Putamen (tissue), 1 donor: ENCODE results near the gene PYGB.
A peak's percentile ranks its signal among the peaks of the same experiment; 100 is the strongest.

Experiments used
- DNase-seq: peaks from one replicate; pipeline ENCODE4 v3.0.0-alpha.2; 2016; ENCODE audit warnings: low spot score

The PYGB gene

DNA sequence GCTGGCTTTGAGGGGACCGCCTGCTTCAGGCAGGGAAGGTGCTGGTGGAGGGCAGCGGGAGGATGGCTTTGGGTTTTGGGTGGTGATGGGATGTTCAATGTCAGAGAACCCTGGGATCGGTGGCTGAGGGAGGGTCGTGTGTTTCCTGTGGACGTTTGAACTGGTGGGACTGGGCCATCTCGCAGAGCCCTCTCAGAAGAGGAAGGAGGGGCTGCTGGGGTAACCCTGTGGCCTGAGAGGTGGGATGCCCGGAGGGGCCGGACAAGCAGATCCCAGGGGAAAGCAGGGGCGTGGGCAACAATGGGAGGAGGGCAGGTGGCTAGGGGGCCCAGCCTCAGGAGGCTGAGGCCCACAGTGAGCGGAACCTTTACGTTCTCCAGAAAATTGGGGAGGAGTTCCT lies 34.9 kb downstream of the PYGB start:
- no peak for DNase-seq

DNA sequence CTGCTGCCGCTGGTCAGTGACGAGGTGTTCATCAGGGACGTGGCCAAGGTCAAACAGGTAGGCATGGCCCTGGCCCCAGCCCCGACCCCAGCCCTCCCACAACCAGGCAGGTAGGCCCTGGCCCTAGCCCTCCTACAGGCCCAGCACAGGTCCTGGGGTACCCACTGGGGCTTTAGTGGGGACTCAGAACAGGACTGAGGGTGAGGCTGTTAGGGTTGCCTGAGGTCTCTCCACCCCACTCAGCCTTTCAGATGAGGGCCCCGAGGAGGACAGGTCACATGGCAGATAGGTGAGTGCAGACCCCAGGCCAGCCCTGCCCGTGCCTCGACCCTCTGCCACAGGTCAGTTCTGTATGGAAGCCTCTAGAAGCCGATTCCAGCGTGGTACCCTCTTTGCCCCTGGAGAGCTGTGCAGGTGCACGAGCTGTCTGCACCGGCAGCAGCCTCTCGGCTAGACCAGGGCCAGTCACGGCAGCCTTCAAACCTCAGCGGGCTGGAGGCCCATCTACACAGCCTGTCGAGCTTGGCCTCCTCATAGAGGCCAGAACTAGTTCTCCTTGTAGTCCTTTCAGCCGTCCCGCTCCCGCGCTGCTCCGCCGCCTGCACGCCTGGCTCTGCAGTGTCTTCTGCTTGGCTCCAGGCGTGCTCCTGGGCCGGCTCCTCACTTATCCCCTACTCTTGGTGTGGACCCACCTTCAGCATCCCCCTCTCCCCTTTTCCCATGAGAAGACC lies 35.5 kb downstream of the PYGB start:
- no peak for DNase-seq

DNA sequence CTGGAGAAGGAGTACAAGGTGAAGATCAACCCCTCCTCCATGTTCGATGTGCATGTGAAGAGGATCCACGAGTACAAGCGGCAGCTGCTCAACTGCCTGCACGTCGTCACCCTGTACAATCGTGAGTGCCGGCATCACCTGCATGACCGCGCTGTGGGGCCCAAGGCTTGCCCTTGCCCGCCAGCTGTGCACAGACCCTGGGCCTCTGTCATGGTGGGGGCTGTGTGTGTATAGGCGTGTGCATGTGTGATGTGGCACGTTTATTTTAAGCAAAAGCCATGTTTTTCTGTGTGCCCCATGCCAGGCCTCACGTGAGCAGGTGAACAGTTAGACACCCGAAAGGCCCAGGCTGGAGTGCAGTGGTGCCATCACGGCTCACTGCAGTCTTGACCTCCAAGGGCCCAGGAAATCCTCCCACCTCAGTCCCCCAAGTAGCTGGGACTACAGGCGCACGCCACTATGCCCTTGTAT lies 36.3 kb downstream of the PYGB start:
- no peak for DNase-seq

DNA sequence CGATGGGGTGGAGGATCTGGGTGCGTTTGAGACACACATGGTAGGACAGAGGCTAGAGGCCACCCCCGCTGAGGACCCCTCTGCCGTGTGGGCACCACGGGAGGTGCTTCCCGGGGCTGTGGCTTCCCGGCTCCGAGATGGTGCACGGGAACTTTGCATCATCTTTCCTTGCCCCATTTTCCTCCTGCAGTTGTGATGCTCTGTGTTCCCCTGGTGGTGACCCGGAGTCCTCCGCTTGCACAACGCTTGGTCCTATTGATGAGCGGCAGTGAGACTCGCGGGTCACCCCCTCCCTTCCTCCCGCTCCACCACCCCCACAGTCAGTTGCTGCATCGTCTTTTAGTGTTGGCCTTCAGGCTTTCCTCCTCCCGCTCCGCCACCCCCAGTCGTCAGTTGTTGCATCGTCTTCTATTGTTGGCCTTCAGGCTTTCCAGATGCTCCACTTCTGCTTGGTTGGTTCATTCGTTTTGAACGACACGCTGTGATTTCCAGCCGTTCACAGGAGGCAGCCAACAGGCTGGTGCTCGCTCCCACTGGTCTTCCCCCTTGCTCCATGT lies 37.3 kb downstream of the PYGB start:
- DNase-seq, result no peak

DNA sequence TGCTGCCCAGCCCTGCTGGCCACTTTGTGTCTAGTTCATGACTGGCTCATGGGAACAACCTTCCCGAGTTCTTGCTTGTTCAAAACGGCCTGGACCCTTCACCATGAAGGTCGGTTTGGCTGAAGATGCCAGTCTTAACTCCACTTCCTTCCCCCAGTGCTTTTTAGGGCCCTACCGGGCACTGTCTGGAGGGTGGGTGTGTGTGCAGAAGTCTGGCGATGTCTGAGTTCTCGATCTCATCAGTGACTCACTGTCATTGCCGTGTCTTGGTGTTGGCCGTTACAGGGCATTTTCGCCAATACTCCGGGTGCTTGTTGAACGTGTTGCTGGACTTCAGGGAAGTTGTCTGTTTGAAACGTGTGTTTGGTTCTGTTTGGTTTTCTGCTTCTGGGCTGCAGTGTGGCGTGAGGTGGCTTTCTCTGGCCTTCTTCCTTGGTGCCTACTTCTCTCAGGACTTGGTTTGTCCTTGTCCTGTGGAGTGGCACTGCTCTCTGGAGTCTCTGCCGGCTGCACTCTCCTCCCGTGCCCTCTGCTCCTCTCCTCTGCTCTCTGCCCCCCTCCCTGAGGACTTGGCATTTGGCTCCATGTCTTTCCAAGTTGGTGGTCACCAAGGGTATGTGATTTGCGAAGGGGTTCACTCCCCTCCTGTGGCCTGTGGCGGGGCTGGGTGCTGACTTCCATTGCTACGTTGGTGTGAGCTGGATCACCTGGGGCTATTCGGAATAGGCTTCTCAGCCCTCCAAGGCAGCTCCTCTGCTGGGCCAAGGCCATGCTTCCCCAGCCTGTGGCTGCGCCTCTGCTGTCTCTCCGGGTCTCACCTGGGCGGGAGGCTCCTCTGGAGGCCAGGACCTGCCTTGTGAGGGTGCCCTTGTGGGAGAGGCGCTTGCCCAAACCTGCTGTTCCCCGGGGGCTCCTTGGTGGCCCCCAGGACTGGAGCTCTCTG lies 38.2 kb downstream of the PYGB start:
- no peak for DNase-seq

DNA sequence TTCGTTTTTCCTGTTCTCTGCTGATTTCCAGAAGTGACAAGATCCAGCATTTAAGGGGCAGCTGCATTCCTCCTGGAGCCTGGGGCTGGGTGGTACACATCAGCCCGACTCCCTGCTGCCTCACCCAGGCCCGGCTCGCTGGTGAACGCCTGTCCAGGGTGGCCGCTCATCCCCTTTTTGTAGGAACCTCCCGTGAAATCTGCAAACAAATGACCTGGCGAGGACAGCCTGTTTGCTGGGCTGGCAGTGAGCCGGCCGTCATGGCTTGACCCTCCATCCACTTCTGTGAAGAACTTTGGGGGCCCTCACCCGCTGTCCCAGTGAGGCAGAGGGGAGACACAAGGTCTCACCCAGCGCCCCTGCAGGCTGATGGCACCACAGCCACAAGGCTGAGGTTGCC lies 39.0 kb downstream of the PYGB start:
- no peak for DNase-seq

DNA sequence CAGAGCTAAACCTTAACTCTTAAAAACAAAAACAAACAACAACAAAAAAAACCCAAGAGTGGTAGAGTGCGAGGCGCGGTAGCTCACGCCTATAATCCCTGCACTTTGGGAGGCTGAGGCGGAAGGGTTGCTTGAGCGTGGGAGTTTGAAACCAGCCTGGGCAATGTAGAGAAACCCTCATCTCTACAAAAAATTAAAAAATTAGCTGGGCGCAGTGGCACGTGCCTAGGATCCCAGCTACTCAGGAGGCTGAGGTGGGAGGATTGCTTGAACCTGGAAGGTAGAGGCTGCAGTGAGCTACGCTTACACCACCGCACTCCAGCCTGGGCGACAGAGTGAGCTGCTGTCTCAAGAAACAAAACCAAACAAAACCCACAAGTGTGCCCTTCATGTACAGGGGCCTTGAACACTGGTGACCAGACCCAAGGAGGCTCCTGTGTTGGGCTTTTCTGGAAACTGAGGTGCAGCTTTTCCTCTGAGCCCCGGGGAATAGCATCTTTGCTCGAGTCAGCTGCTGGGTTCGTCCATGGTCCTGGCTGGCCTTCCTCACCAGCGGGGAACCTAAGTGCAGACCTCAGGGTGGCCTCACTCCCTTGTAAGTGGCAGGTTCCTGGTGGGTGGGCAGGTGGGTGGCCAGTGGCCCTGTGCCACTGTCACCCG lies 39.9 kb downstream of the PYGB start:
- no peak for DNase-seq

DNA sequence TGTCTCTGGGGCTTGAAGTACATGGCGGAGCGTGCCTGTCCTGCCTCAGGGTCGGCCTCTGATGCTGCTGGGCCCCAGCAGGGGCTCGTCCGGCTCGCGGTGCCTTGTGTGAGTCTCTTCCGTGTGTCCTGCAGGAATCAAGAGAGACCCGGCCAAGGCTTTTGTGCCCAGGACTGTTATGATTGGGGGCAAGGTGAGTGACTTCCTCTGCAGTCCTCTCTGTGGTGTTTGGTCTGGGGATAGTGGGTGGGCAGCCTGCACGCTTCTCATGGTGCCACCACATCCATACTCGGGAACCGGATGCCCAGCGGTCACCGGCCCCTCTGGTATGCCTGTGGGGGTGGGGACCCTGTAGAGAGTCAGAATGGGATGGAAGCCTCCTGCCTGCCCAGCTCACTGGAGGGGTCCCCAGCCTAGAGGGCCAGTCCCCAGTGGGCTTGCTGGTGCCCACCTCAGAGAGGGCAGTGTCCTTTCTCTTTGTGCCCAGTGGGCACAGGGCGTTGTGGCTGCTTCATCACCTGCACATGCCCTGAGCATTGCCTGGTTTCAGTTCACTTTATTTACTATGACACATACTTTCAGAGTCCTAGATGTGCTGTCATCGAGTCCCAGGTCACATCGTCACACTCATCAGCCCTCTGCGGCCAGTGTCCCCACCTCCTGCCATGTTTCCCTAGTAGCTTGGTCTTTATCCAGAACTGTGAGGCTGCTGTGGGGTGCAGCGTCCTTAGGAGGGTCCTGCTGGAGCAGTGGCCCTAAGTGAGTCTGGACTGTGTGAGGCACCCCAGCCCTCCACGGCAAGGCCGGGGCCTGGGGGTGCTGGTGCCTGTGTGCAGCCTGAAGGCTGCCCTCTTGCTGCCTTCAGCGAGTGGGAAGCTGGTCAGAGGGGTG lies 40.7 kb downstream of the PYGB start:
- no peak for DNase-seq

DNA sequence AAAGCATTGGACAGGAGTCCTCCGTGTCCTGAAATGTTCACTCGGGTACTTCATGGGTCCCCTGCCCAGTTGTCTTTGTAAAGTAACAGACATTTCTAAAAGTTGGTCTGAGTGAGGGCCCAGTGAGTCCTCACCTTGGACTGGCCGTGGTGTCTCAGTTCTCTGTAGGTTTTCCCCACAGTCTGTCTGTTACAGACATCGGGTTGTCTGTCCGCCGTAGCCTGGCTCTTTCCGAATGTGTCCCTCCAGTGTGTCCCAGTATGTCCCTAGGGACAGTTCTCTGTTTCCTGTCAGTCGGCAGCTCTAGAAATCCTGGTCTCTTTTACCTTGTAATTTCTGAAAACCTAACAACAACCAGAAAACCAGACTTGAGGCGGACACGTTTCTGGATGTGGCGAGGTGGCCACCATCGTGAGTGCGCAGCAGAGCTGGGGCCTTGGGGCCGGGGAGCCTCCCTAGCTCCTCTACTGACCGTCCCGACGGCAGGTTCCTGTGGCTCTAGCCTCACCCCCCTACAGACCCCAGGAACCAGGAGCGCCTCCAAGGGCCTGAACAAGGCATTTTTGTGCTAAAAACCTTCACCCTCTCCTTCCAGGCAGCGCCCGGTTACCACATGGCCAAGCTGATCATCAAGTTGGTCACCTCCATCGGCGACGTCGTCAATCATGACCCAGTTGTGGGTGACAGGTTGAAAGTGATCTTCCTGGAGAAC lies 42.2 kb downstream of the PYGB start:
- DNase-seq, result no peak

DNA sequence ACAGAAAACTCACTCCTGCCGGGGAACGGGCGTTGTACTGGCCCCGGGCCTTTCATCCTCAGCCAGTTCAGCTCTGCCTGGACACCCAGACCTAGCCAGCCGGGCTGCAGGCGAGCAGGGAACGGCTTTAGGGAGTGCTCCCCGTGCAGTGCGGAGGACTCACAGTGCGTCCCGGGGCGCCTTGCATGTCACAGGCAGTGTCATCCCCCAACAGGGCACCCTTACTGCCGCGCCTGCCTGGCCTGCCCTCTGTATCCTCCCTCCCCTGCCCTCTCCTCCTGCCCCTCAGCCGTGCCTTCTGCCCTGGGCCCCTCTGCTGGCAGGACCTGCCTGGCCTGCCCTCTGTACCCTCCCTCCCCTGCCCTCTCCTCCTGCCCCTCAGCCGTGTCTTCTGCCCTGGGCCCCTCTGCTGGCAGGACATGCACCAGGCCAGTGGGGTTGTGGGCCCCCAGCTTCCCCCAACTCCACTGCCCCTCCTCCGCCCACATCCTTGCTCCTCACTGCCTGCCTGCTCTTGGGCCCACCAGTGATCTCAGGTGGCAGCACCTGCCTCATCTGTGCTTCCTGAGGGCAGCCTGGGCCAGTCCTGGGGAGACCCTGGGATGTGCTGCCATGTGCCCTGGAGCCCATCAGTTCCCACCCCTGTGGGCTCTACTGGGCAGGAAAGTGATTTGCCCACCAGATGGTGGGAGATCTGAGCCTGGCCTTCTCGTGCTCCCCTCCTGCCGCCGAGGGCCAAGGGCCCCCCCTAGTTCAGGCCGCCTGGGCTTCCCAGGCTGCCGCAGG lies 43.0 kb downstream of the PYGB start:
- DNase-seq, result no peak

DNA sequence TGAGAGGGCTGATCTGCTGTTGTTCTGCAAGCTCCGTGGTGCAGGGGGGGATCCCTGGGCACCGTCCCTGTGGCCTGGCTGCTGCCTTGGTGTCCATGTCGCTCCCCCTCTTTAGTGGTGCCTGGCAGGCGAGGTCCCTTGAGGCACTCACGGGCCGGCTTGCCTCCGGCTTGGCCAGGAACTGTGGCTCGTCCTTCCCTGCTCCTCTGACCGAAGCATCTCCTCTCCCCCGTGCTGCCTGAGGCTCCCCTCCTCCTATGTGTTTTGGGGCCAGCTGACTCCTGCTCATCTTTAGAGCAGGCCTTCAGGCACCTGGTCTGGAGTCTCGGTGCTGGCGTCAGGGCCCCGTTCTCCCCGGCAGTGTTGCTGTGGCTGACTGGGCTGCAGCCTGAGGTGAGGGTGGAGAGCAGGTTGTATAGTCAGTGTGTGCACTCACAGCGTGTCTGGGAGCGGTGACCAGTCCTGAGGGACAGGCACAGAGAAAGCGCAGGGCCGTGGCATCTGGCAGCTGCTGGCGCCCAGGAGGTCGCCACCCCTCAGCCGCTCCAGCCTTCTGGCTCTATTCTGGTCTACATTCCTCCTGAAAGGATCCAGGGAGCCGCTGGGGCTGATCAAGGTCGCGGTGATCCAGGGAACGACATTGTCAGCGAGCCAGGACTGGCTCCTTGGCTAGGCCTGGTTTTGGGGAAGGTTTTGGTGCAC lies 43.7 kb downstream of the PYGB start:
- no peak for DNase-seq

DNA sequence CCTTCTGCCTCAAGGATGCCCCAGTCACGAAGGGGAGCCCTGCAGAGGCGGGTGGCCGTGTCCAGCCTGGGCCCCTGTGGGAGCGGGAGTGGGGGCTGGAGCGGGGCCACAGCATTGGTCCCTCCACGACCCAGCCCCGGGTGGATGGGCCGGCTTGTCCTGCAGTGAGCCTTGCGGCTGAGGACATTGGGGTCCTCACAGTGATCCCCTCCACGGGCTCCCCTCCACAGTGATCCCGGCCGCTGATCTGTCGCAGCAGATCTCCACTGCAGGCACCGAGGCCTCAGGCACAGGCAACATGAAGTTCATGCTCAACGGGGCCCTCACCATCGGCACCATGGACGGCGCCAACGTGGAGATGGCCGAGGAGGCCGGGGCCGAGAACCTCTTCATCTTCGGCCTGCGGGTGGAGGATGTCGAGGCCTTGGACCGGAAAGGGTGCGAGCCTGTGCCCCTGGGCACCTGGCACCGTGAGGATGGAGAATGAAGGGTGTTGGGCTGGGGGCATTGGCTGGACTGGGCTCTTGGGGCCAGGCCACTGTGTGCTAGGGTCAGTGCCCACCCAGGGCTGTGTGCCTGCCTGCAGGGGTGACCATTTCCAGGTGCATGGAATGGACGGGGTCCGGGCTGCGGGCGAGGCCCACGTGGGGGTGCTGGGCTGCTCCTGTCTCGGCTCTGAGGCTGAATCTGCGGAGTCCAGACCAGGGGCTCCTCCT lies 44.4 kb downstream of the PYGB start:
- no peak for DNase-seq

DNA sequence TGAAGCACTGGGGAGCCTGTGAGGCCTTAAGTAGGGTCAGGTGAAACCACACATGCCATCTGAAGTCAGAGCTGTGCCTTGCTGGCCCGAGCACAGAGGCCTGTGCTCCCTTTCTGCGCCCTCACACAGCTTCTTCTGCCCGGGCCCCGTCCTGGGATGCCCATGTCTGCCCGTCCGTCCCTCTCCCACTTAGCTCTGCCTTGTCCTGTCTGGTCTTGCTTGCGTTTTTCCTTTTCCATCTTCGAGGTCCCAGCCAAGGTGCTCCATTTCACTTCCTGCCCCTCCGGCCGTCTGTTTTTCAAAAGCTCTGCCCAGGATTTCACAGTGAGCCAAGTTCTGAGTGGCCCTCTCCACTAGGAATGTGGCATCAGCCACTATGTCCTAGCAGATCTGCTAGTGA lies 45.6 kb downstream of the PYGB start:
- DNase-seq, result no peak

DNA sequence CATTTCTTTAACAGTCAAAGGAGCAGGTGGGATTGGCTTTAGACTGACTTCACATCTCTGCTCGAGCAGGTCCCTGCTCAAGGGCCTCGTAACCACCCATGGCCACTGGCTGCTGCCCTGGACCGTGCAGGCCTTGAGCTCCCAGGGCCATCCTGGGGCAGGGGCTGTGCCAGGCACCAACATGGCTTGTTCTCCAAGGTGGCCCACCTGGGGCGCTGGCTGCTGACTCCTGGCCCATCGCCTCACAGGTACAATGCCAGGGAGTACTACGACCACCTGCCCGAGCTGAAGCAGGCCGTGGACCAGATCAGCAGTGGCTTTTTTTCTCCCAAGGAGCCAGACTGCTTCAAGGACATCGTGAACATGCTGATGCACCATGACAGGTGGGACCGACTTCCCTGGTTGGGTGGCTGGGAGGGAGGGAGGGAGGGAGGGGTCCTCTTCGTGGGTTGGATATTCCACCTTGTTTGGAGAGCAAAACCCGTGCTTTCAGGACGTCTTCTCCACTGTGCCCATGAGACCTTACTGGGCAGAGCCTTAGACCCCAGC lies 46.1 kb downstream of the PYGB start:
- no peak for DNase-seq

DNA sequence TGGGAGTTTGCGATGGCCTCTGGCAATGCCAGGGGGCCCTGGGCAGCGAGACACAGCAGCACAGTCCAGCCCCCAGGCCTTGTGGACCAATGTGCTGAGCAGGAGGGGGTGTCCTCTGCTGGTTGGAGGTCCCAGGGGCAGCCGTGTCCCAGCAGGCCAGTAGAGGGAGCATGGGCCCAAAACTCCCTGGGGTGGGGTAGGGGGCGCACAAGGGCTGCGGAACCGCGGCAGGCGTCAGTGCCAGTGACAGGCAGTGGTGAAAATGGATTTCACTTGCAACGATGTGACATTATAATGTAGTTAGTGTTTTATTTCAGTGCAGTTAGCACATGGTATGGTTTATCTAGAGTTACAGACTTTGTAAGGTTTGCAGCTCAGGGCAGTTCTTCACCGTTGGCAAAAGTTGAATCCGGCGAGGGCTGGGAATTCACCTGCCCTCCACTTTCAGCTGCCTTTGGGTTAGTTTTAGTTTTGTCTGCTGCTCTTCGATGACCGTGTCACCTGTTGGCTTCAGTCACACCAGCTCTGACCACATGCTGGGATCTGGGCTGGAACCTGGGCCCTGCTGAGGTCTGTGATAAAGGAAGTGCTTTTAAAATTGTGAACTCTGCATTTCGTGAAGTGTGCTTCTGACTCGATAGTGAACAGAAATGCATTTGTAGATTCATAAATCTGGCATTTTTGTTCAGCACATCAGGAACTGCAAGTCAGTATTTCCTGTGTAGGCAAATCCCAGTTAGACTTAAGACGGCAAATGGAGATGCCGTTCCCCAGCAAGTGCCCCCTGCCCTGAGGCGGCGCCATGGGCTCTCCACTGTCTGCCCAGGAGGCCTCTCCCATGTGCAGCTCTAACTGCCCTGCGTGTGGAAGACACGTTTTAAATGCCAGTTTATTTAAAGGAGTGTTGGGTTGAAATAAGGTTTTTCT lies 46.8 kb downstream of the PYGB start:
- DNase-seq, result peak; percentile 49

DNA sequence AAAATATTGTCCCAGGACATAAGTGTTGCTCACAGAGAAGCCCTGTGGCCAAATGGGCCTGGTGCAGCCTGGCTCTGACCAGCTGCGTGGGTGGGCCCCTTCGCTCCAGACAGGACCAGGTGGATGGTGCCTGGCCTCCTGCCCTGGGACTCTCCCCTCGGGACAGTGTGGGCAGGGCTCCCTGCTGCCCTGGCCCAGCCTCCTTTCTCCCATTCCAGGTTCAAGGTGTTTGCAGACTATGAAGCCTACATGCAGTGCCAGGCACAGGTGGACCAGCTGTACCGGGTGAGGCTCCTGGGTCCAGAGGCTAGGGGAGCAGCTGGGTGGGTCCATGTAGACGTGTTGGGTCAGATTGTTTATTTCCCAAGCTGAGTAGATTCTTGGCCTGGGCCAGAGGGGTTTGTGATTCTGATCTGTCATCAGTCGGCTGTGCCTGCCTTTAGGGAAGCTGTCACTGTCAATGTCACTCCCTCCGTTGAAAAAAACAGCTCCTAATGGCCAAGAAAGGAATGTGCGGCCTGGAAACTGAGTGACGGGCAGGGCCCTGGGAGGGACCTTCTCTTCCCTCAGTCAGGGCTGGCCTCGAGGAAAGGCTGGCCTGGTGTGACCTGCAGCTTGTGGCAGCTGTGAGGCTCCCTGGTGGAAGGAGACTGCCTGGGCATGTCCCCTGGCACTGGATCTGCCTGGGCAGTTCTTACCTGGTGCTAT lies 47.7 kb downstream of the PYGB start:
- no peak for DNase-seq
